ENCODE results near the gene SDK1.

Gene SDK1

GRCh38 chr7:3265388-3265787 lies 35.7 kb upstream of the SDK1 start:
- no peaks in the 10 kb centered on the region for H3K9me3 ChIP-seq (ENCODE audit: control insufficient read depth, insufficient read depth, low read depth, low read length)
- no peak overlapping the region for H3K4me3 ChIP-seq (ENCODE audit: low read depth, low read length)
- no peaks in the 10 kb centered on the region for H3K36me3 ChIP-seq (ENCODE audit: control insufficient read depth in 2 of 2, insufficient read depth in 1 of 2, low read length in 2 of 2)
- ChIA-PET CTCF (no interaction called here), POLR2A (no interaction called here)
- TF ChIP-seq ZNF677 (tag by site-specific recombination; IDR thresholded peaks at IDR 0.05) (no peak), ZNF768 (tag by site-specific recombination; IDR thresholded peaks at IDR 0.05) (no peak), ZNF362 (tag by site-specific recombination; IDR thresholded peaks at IDR 0.05) (no peak), ZNF2 (tag by site-specific recombination; IDR thresholded peaks at IDR 0.05) (no peak), ZNF391 (tag by site-specific recombination; IDR thresholded peaks at IDR 0.05; ENCODE audit: borderline replicate concordance, low read depth) (no peak), ZNF626 (tag by site-specific recombination; IDR thresholded peaks at IDR 0.05) (no peak), ZFP41 (tag by site-specific recombination; IDR thresholded peaks at IDR 0.05; ENCODE audit: borderline replicate concordance) (no peak), ZNF530 (tag by site-specific recombination; IDR thresholded peaks at IDR 0.05; ENCODE audit: low read depth) (no peak), HOXC10 (CRISPR knock-in tag; IDR thresholded peaks at IDR 0.05) (no peak), ZEB2 (tag by site-specific recombination; IDR thresholded peaks at IDR 0.05) (no peak), ZNF366 (tag by site-specific recombination; conservative IDR thresholded peaks at IDR 0.05) (no peak), ZNF311 (tag by site-specific recombination; IDR thresholded peaks at IDR 0.05; ENCODE audit: borderline replicate concordance) (no peak), ZNF341 (tag by site-specific recombination; IDR thresholded peaks at IDR 0.05; ENCODE audit: low read depth) (no peak)
- TF ChIP-seq, protein P1, sequence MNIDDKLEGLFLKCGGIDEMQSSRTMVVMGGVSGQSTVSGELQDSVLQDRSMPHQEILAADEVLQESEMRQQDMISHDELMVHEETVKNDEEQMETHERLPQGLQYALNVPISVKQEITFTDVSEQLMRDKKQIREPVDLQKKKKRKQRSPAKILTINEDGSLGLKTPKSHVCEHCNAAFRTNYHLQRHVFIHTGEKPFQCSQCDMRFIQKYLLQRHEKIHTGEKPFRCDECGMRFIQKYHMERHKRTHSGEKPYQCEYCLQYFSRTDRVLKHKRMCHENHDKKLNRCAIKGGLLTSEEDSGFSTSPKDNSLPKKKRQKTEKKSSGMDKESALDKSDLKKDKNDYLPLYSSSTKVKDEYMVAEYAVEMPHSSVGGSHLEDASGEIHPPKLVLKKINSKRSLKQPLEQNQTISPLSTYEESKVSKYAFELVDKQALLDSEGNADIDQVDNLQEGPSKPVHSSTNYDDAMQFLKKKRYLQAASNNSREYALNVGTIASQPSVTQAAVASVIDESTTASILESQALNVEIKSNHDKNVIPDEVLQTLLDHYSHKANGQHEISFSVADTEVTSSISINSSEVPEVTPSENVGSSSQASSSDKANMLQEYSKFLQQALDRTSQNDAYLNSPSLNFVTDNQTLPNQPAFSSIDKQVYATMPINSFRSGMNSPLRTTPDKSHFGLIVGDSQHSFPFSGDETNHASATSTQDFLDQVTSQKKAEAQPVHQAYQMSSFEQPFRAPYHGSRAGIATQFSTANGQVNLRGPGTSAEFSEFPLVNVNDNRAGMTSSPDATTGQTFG (tag by site-specific recombination; IDR thresholded peaks at IDR 0.05; ENCODE audit: borderline replicate concordance), result no peak
- TF ChIP-seq, protein P2, sequence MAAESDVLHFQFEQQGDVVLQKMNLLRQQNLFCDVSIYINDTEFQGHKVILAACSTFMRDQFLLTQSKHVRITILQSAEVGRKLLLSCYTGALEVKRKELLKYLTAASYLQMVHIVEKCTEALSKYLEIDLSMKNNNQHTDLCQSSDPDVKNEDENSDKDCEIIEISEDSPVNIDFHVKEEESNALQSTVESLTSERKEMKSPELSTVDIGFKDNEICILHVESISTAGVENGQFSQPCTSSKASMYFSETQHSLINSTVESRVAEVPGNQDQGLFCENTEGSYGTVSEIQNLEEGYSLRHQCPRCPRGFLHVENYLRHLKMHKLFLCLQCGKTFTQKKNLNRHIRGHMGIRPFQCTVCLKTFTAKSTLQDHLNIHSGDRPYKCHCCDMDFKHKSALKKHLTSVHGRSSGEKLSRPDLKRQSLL (tag by site-specific recombination; IDR thresholded peaks at IDR 0.05), result no peak
- no peak overlapping the region for H3K27ac ChIP-seq (ENCODE audit: extremely low read depth, low read depth, low read length)
- peaks cover 13% of the 10 kb centered on the region for H3K4me1 ChIP-seq (ENCODE audit: control insufficient read depth, insufficient read depth, low read length)

DNA sequence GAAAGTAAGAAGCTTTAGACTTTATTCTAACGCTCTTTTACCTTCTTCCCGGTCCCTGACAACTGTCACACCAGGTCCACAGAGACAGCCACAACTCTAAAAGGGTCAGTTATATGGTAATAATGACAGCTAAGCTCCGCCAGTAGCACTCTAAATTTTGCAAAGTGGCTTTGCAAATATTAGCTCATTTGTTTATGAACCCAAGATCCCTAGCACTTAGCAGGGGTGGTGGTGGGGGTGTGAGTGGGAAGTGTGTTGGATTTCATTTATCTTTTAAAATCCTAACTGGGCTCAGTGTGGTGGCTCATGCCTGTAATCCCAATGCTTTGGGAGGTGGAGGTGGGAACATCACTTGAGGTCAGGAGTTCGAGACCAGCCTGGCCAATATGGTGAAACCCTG lies 34.8 kb upstream of the SDK1 start:
- no peak overlapping the region for H3K27ac ChIP-seq (ENCODE audit: extremely low read depth, low read depth, low read length)
- H3K9me3 ChIP-seq (ENCODE audit: control insufficient read depth, insufficient read depth, low read depth, low read length), result no peaks in the 10 kb centered on the region
- TF ChIP-seq ZNF114 (tag by site-specific recombination; IDR thresholded peaks at IDR 0.05) (no peak), ZNF169 (tag by site-specific recombination; IDR thresholded peaks at IDR 0.05) (no peak), ZNF621 (tag by site-specific recombination; IDR thresholded peaks at IDR 0.05) (no peak), ZNF324 (tag by site-specific recombination; IDR thresholded peaks at IDR 0.05) (no peak), ZFHX2 (tag by site-specific recombination; conservative IDR thresholded peaks at IDR 0.05) (peak; percentile 86), EGR2 (tag by site-specific recombination; IDR thresholded peaks at IDR 0.05; ENCODE audit: low read depth) (peak; percentile 87), MYNN (tag by site-specific recombination; IDR thresholded peaks at IDR 0.05; ENCODE audit: borderline replicate concordance) (no peak), ZNF600 (tag by site-specific recombination; IDR thresholded peaks at IDR 0.05) (peak; percentile 54), OSR2 (tag by site-specific recombination; IDR thresholded peaks at IDR 0.05) (peak; percentile 32; the same call in 1 of the 2 replicates), HOXC10 (CRISPR knock-in tag; IDR thresholded peaks at IDR 0.05) (no peak), ZEB2 (tag by site-specific recombination; IDR thresholded peaks at IDR 0.05) (0 out of 2 replicates have a peak, but pooled peaks have one; percentile 26)
- H3K4me3 ChIP-seq (ENCODE audit: low read depth, low read length), result no peak overlapping the region
- H3K36me3 ChIP-seq (ENCODE audit: control insufficient read depth in 2 of 2, insufficient read depth in 1 of 2, low read length in 2 of 2), result no peaks in the 10 kb centered on the region
- CTCF ChIA-PET, result interaction anchor here (0.6 to 0.7 kb wide), 3 partner anchors 15 to 409 kb away, joined by 3 read pairs; no protein-coding TSS in a partner anchor
- peaks cover 13% of the 10 kb centered on the region for H3K4me1 ChIP-seq (ENCODE audit: control insufficient read depth, insufficient read depth, low read length)
- POLR2A ChIA-PET, result no interaction called here

All from HEK293 (cell line).